Activated T-cell treated with anti-CD3 and anti-CD28 coated beads, Interleukin-2, amount 50 U/mL, for 4 hours (primary cell): ENCODE results near the gene NAA16. TPM values are rescaled to one million over a fixed set of nuclear protein-coding genes. Genes with fewer than 3 reads are reported as not detected.
A peak's percentile ranks its signal among the peaks of the same experiment; 100 is the strongest.

Experiments
- ATAC-seq, 2 donors: fragments of 200-7000 bp; cut with Tn5 transposase; one replicate each; pipeline ENCODE4 v1.10.0; 2021
- DNase-seq: peaks from one replicate; pipeline ENCODE4 v3.0.0-alpha.2; 2020
- H3K27me3 Mint-ChIP-seq: one replicate; pipeline ENCODE4 v1.8.0; 2021; ENCODE audit warnings: low read depth, mixed read lengths
- H3K36me3 Mint-ChIP-seq: one replicate; pipeline ENCODE4 v1.8.0; 2022; ENCODE audit warnings: mixed read lengths; ENCODE audit not compliant: insufficient read depth
- H3K4me1 Mint-ChIP-seq: one replicate; pipeline ENCODE4 v1.8.0; 2021; ENCODE audit warnings: low read depth, mixed read lengths
- H3K4me3 Mint-ChIP-seq: one replicate; pipeline ENCODE4 v1.8.0; 2021; ENCODE audit warnings: mild to moderate bottlenecking, moderate library complexity, mixed read lengths
- H3K9me3 Mint-ChIP-seq: one replicate; pipeline ENCODE4 v1.8.0; 2021; ENCODE audit warnings: mixed read lengths
- total RNA-seq, 3 donors: library from RNA; stranded (reverse); gene quantifications; one replicate each; pipeline ENCODE4 v1.2.1, GENCODE V29; 2021

NAA16 gene
- total RNA-seq, 3 donors from 2014 or later, result 20.5 to 23.3 (median 21.3) TPM

GRCh38 chr13:41356786-41357185 lies 45.7 kb downstream of the NAA16 start:
- H3K9me3 Mint-ChIP-seq, result no peaks in the 10 kb centered on the region
- H3K36me3 Mint-ChIP-seq, result peaks cover 32% of the 10 kb centered on the region

GRCh38 chr13:41361491-41361890 lies 50.4 kb downstream of the NAA16 start:
- peaks cover 62% of the 10 kb centered on the region for H3K36me3 Mint-ChIP-seq
- no peaks in the 10 kb centered on the region for H3K27me3 Mint-ChIP-seq
- H3K4me3 Mint-ChIP-seq, result no peak overlapping the region
- DNase-seq (no peak), ATAC-seq (peak; percentile 36 to 47)
- peaks cover 49% of the 10 kb centered on the region for H3K4me1 Mint-ChIP-seq
- no peaks in the 10 kb centered on the region for H3K9me3 Mint-ChIP-seq

More at GRCh38 chr13:41356786-41357185, 45.7 kb downstream of the NAA16 start:
- Mint-ChIP-seq H3K4me3 (peak overlapping the region; percentile 43), H3K4me1 (peaks cover 75% of the 10 kb centered on the region), H3K27me3 (no peaks in the 10 kb centered on the region)
- ATAC-seq (peak; percentile 67 to 78), DNase-seq (peak; percentile 12)

- no peaks in the 10 kb centered on the region for H3K9me3 Mint-ChIP-seq
- peaks cover 24% of the 10 kb centered on the region for H3K4me1 Mint-ChIP-seq
- DNase-seq, result no peak
- peaks cover 69% of the 10 kb centered on the region for H3K36me3 Mint-ChIP-seq
- no peaks in the 10 kb centered on the region for H3K27me3 Mint-ChIP-seq
- no peak for ATAC-seq
- no peak overlapping the region for H3K4me3 Mint-ChIP-seq
These were observed 53.0 kb downstream of the NAA16 start for GRCh38 chr13:41364043-41364442.

GRCh38 chr13:41365631-41366030 lies 54.6 kb downstream of the NAA16 start:
- DNase-seq, result no peak
- Mint-ChIP-seq H3K27me3 (no peaks in the 10 kb centered on the region), H3K4me1 (peaks cover 15% of the 10 kb centered on the region), H3K9me3 (no peaks in the 10 kb centered on the region), H3K36me3 (peaks cover 73% of the 10 kb centered on the region), H3K4me3 (no peak overlapping the region)
- no peak for ATAC-seq

GRCh38 chr13:41370736-41371135 lies 59.7 kb downstream of the NAA16 start:
- H3K27me3 Mint-ChIP-seq, result no peaks in the 10 kb centered on the region
- ATAC-seq (no peak), DNase-seq (no peak)
- H3K9me3 Mint-ChIP-seq, result no peaks in the 10 kb centered on the region
- no peak overlapping the region for H3K4me3 Mint-ChIP-seq
- no peaks in the 10 kb centered on the region for H3K4me1 Mint-ChIP-seq
- H3K36me3 Mint-ChIP-seq, result peaks cover 65% of the 10 kb centered on the region

DNA sequence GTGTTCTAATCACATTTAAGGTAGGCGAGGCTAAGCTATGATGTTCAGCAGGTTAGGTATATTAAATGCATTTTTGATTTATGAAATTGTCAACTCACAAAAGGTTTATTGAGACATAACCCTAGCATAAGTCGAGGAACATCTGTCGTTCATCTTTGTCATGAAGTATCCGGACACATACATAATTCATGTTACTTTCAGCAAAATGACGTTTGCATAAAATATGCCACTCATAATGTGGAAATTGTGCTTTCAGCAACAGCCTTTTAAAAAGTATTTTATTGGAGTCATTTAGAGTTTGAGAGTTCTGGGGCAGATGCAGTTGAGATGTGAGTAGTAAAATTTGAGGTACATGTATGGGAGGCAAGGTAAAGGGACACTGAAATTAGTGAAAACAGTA lies 66.4 kb downstream of the NAA16 start:
- no peak for DNase-seq

DNA sequence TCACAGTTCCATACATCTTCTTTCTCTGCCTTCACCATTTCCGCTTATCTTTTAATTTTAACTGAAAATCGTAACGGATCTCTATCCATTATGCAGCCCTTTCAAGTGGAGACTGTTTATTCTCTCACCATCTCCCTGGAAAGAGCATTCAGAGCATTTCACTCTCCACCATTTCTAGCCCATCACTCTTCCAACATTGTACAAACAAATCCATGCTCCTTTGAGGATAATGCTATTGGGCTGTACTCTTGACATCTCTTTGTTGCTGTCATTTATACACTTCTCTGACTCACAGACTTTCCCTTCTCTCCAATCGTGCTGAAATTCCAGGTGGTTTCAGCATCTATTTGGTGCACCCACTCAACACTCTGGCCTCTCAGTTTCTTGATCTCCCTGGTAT lies 71.4 kb downstream of the NAA16 start:
- ATAC-seq (no peak), DNase-seq (no peak)
- H3K27me3 Mint-ChIP-seq, result no peaks in the 10 kb centered on the region
- no peaks in the 10 kb centered on the region for H3K9me3 Mint-ChIP-seq
- peaks cover 2% of the 10 kb centered on the region for H3K36me3 Mint-ChIP-seq
- no peak overlapping the region for H3K4me3 Mint-ChIP-seq
- H3K4me1 Mint-ChIP-seq, result peaks cover 13% of the 10 kb centered on the region

More for the DNA sequence above, 66.4 kb downstream of the NAA16 start:
- H3K9me3 Mint-ChIP-seq, result no peaks in the 10 kb centered on the region
- H3K4me3 Mint-ChIP-seq, result no peak overlapping the region
- no peak for ATAC-seq
- H3K27me3 Mint-ChIP-seq, result no peaks in the 10 kb centered on the region
- H3K4me1 Mint-ChIP-seq, result peaks cover 9% of the 10 kb centered on the region
- peaks cover 30% of the 10 kb centered on the region for H3K36me3 Mint-ChIP-seq

DNA sequence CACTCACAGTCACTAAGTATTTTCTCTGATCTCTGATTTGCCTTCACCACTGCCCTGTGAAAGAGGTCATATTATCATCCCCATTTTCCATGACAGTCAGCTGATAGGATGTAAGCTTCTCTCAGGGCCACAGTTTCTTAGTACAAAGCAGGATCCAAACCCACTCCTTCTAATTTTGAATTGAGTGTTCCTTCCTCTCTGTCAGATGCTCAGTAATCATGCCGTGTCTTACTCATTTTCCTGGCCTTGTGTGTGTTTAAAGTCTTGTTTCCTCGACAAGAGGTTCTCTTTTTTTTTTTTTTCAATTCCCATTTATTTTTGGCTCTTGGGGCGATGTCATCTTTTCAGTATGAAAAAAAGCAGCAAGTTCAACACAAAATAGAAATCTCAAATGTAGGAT lies 72.3 kb downstream of the NAA16 start:
- no peaks in the 10 kb centered on the region for H3K27me3 Mint-ChIP-seq
- ATAC-seq, result no peak
- DNase-seq, result no peak
- H3K4me3 Mint-ChIP-seq, result no peak overlapping the region
- no peaks in the 10 kb centered on the region for H3K36me3 Mint-ChIP-seq
- H3K9me3 Mint-ChIP-seq, result no peaks in the 10 kb centered on the region
- H3K4me1 Mint-ChIP-seq, result peaks cover 13% of the 10 kb centered on the region

DNA sequence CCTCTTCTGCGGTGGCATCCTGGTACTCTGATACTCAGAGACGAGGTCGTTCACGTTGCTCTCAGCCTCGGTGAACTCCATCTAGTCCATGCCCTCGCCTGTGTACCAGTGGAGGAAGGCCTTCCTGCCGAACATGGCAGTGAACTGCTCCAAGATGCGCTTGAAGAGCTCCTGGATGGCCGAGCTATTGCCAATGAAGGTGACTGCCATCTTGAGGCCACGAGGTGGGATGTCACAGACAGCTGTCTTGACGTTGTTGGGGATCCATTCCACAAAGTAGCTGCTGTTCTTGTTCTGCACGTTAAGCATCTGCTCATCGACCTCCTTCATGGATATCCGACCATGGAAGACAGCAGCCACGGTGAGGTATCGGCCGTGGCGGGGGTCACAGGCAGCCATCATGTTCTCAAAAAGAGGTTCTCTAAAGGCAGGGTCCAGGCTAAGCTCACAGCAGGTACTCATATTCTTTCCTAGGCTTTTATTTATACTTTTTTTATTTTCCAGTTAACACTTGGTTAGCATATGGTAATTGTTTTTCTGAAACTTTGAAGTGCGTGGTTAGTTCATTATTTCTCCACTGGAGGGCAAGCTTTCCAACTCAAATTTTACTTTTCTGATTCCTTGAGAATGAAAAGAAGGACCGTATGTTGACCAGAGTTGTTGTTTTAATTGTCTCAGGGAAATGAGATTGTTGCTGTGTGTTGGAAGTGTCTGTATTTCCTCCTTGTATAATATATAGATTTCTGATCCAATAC lies 73.9 kb downstream of the NAA16 start:
- no peaks in the 10 kb centered on the region for H3K9me3 Mint-ChIP-seq
- no peaks in the 10 kb centered on the region for H3K36me3 Mint-ChIP-seq
- no peaks in the 10 kb centered on the region for H3K27me3 Mint-ChIP-seq
- ATAC-seq (no peak), DNase-seq (no peak)
- no peak overlapping the region for H3K4me3 Mint-ChIP-seq
- H3K4me1 Mint-ChIP-seq, result peaks cover 17% of the 10 kb centered on the region

DNA sequence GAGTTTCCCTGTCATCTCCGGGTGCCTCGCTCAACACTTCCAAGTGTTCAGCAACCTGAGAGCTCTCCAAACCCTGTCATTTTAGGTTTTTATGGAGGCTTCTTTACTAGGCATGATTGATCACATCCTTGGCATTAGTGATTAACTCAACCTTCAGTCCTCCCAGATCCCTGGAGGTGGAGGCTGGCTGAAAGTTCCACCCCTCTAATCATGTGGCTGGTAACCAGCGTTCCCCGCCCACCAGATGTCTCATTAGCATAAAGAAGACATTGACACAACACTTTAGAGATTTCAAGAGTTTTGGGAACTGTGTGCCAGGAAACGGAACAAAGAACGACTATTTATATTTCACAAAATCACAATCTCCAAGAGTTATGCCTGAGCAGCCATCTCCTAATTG lies 75.1 kb downstream of the NAA16 start:
- no peak overlapping the region for H3K4me3 Mint-ChIP-seq
- H3K27me3 Mint-ChIP-seq, result no peaks in the 10 kb centered on the region
- H3K9me3 Mint-ChIP-seq, result no peaks in the 10 kb centered on the region
- DNase-seq (no peak), ATAC-seq (no peak)
- H3K36me3 Mint-ChIP-seq, result no peaks in the 10 kb centered on the region
- peaks cover 8% of the 10 kb centered on the region for H3K4me1 Mint-ChIP-seq

GRCh38 chr13:41387576-41387975 lies 76.5 kb downstream of the NAA16 start:
- ATAC-seq, result no peak
- DNase-seq, result no peak
- no peaks in the 10 kb centered on the region for H3K27me3 Mint-ChIP-seq
- peaks cover 8% of the 10 kb centered on the region for H3K4me1 Mint-ChIP-seq
- H3K36me3 Mint-ChIP-seq, result no peaks in the 10 kb centered on the region
- H3K9me3 Mint-ChIP-seq, result no peaks in the 10 kb centered on the region
- no peak overlapping the region for H3K4me3 Mint-ChIP-seq

DNA sequence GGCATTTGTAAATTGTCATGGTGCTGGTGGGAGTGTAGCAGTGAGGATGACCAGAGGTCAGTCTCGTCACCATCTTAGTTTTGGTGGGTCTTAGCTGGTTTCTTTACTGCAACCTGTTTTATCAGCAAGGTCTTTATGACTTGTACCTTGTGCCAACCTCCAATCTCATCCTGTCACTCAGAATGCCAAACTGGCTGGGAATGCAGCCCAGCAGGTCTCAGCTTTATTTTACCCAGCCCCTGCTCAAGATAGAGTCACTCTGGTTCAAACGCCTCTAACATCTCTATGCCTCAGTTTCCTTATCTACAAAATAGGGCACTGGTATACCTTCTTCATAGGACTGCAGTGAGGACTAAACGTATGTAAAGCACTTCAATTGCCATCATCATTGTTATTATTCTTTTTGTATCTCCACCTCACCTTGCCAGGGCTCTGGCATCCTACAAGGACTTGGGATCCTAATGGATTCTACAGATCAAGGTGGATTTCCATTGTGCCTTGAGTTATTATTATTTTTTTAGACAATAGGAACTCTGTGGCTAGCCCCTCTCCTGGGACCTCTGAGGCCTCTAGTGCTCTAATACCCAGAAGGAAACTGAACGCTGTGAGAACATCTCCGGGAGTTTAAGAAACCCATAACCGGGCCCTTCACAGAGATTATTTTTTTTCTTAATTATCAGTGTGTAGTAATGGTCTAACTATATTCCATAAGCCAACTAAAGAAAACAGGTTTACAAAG lies 77.2 kb downstream of the NAA16 start:
- no peaks in the 10 kb centered on the region for H3K27me3 Mint-ChIP-seq
- DNase-seq, result no peak
- no peaks in the 10 kb centered on the region for H3K9me3 Mint-ChIP-seq
- no peak overlapping the region for H3K4me3 Mint-ChIP-seq
- peaks cover 8% of the 10 kb centered on the region for H3K4me1 Mint-ChIP-seq
- ATAC-seq, result no peak
- H3K36me3 Mint-ChIP-seq, result no peaks in the 10 kb centered on the region

- H3K27me3 Mint-ChIP-seq, result no peaks in the 10 kb centered on the region
- H3K4me1 Mint-ChIP-seq, result peaks cover 4% of the 10 kb centered on the region
- ATAC-seq (no peak), DNase-seq (no peak)
- no peaks in the 10 kb centered on the region for H3K9me3 Mint-ChIP-seq
- no peak overlapping the region for H3K4me3 Mint-ChIP-seq
- H3K36me3 Mint-ChIP-seq, result no peaks in the 10 kb centered on the region
These were observed 78.5 kb downstream of the NAA16 start for GRCh38 chr13:41389580-41389979.

- ATAC-seq (no peak), DNase-seq (no peak)
- no peak overlapping the region for H3K4me3 Mint-ChIP-seq
These were observed 83.1 kb downstream of the NAA16 start for GRCh38 chr13:41394166-41394565.

More at GRCh38 chr13:41394166-41394565, 83.1 kb downstream of the NAA16 start:
- H3K27me3 Mint-ChIP-seq, result no peaks in the 10 kb centered on the region
- no peaks in the 10 kb centered on the region for H3K9me3 Mint-ChIP-seq
- peaks cover 1% of the 10 kb centered on the region for H3K4me1 Mint-ChIP-seq
- H3K36me3 Mint-ChIP-seq, result no peaks in the 10 kb centered on the region
